ENCODE measurements around the gene NEU2. TPM values are rescaled to one million over a fixed set of nuclear protein-coding genes. Genes with fewer than 3 reads are reported as not detected.

NEU2 gene
- polyA plus RNA-seq, 1 experiment = not detected

GRCh38 chr2:233065954-233066470 is 33.5 kb downstream of the NEU2 start:
- H3K4me3 ChIP-seq (ENCODE audit: low read depth, low read length) = no peak overlapping the region
- DNase-seq (ENCODE audit: low read depth) = no peak
- H3K36me3 ChIP-seq (ENCODE audit: control insufficient read depth, insufficient read depth, low read length) = no peaks in the 10 kb centered on the region
- ChIA-PET CTCF (interaction anchor here (0.6 to 5.7 kb wide), 2 partner anchors 12 to 103 kb away, joined by 4 to 32 read pairs; no protein-coding TSS in a partner anchor), POLR2A (interaction anchor here (0.6 kb wide), 1 partner anchor 511 kb away, joined by 3 read pairs; no protein-coding TSS in a partner anchor)
- no peak for TF ChIP-seq CTCF (IDR thresholded peaks at IDR 0.05; ENCODE audit: insufficient read depth, low read depth, low read length)
- H3K27me3 ChIP-seq (ENCODE audit: control insufficient read depth, insufficient read depth, low read length) = 0 out of 2 replicates have a peak, but pooled peaks cover 1% of the 10 kb centered on the region

GRCh38 chr2:233068762-233069418 is 36.4 kb downstream of the NEU2 start:
- ChIA-PET POLR2A (no interaction called here), CTCF (interaction anchor here (5.7 kb wide), 1 partner anchor 15 kb away, joined by 32 read pairs; no protein-coding TSS in a partner anchor)
- no peak overlapping the region for H3K4me3 ChIP-seq (ENCODE audit: low read depth, low read length)
- DNase-seq (ENCODE audit: low read depth) = no peak
- H3K36me3 ChIP-seq (ENCODE audit: control insufficient read depth, insufficient read depth, low read length) = no peaks in the 10 kb centered on the region
- no peak for TF ChIP-seq CTCF (IDR thresholded peaks at IDR 0.05; ENCODE audit: insufficient read depth, low read depth, low read length)
- H3K27me3 ChIP-seq (ENCODE audit: control insufficient read depth, insufficient read depth, low read length) = peaks cover 4% of the 10 kb centered on the region

GRCh38 chr2:233072838-233073237 is 40.4 kb downstream of the NEU2 start:
- CTCF ChIA-PET = interaction anchor here (0.7 kb wide), 1 partner anchor 18 kb away, joined by 5 read pairs; no protein-coding TSS in a partner anchor
- H3K36me3 ChIP-seq (ENCODE audit: control insufficient read depth, insufficient read depth, low read length) = no peaks in the 10 kb centered on the region
- POLR2A ChIA-PET = no interaction called here
- DNase-seq (ENCODE audit: low read depth) = no peak
- H3K4me3 ChIP-seq (ENCODE audit: low read depth, low read length) = no peak overlapping the region
- no peak for TF ChIP-seq CTCF (IDR thresholded peaks at IDR 0.05; ENCODE audit: insufficient read depth, low read depth, low read length)
- peaks cover 4% of the 10 kb centered on the region for H3K27me3 ChIP-seq (ENCODE audit: control insufficient read depth, insufficient read depth, low read length)

- Histone ChIP-seq H3K4me3 (ENCODE audit: low read depth, low read length) (no peak overlapping the region), H3K27me3 (ENCODE audit: control insufficient read depth, insufficient read depth, low read length) (peaks cover 3% of the 10 kb centered on the region), H3K36me3 (ENCODE audit: control insufficient read depth, insufficient read depth, low read length) (no peaks in the 10 kb centered on the region)
- no peak for DNase-seq (ENCODE audit: low read depth)
- ChIA-PET POLR2A (no interaction called here), CTCF (no interaction called here)
- TF ChIP-seq CTCF (IDR thresholded peaks at IDR 0.05; ENCODE audit: insufficient read depth, low read depth, low read length) = no peak
Measured at GRCh38 chr2:233074106-233074505, 41.6 kb downstream of the NEU2 start.

- POLR2A ChIA-PET = no interaction called here
- CTCF ChIA-PET = no interaction called here
- Histone ChIP-seq H3K4me3 (ENCODE audit: low read depth, low read length) (no peak overlapping the region), H3K27me3 (ENCODE audit: control insufficient read depth, insufficient read depth, low read length) (peaks cover 3% of the 10 kb centered on the region), H3K36me3 (ENCODE audit: control insufficient read depth, insufficient read depth, low read length) (no peaks in the 10 kb centered on the region)
- TF ChIP-seq CTCF (IDR thresholded peaks at IDR 0.05; ENCODE audit: insufficient read depth, low read depth, low read length) = no peak
- no peak for DNase-seq (ENCODE audit: low read depth)
Measured at GRCh38 chr2:233075141-233075965, 42.9 kb downstream of the NEU2 start.
